ENCODE data around the gene MMP14. TPM values are rescaled to one million over a fixed set of nuclear protein-coding genes. Genes with fewer than 3 reads are reported as not detected.

The MMP14 gene
- total and polyA plus RNA-seq, 2 of the 13 experiments (the other 11 are each of a cell fraction or from before 2014, with no cell fraction given), result 5.2 to 9.8 TPM

- H3K79me2 ChIP-seq (ENCODE audit: insufficient read depth, low read length), result no peaks in the 10 kb centered on the region
- intact Hi-C loops (cut with micrococcal nuclease; ENCODE audit: unreplicated experiment), result no loop called here
- 0 out of 2 replicates have a peak, but pooled peaks have one; percentile 41 for TF ChIP-seq ZNF20 (CRISPR knock-in tag; IDR thresholded peaks at IDR 0.05)
- peak; percentile 34 for TF ChIP-seq MED8 (CRISPR knock-in tag; IDR thresholded peaks at IDR 0.05; ENCODE audit: insufficient replicate concordance)
- TF ChIP-seq ZNF546 (CRISPR knock-in tag; conservative IDR thresholded peaks at IDR 0.05), result no peak
- TF ChIP-seq GABPA (IDR thresholded peaks at IDR 0.05; ENCODE audit: low read depth, low read length), result no peak
- no peak for TF ChIP-seq GABPA (CRISPR knock-in tag; IDR thresholded peaks at IDR 0.05; ENCODE audit: low read depth)
- no peak for TF ChIP-seq ISL2 (CRISPR knock-in tag; IDR thresholded peaks at IDR 0.05)
- TF ChIP-seq ZFP90 (CRISPR knock-in tag; IDR thresholded peaks at IDR 0.05; ENCODE audit: borderline replicate concordance), result no peak
- no peak for TF ChIP-seq NFYB (CRISPR knock-in tag; IDR thresholded peaks at IDR 0.05)
- TF ChIP-seq, protein P1, sequence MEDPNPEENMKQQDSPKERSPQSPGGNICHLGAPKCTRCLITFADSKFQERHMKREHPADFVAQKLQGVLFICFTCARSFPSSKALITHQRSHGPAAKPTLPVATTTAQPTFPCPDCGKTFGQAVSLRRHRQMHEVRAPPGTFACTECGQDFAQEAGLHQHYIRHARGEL (CRISPR knock-in tag; IDR thresholded peaks at IDR 0.05), result 0 out of 2 replicates have a peak, but pooled peaks have one; percentile 27
- TF ChIP-seq CEBPG (CRISPR knock-in tag; IDR thresholded peaks at IDR 0.05), result 0 out of 2 replicates have a peak, but pooled peaks have one; percentile 20
- WGBS (ENCODE audit: low lambda C conversion rate), result 3% methylated on average over 2 of the region's 2 CpGs
- ATAC-seq, result no peak
- H3K36me3 ChIP-seq (replicated peaks in 1 of 2; ENCODE audit: control insufficient read depth in 1 of 2, insufficient read depth in 2 of 2, low read length in 2 of 2), result no peaks in the 10 kb centered on the region
- no peak for FAIRE-seq
- BruUV-seq (replicated peaks), result no TSS peak
- H3K27ac ChIP-seq (ENCODE audit: extremely low read length, insufficient read depth, low read length), result no peak overlapping the region
- H3K4me3 ChIP-seq (replicated peaks in 1 of 3; ENCODE audit: insufficient read depth in 1 of 3, low read depth in 2 of 3, low read length in 3 of 3), result no peak overlapping the region
- peaks cover 34% of the 10 kb centered on the region for H3K4me1 ChIP-seq (ENCODE audit: insufficient read depth, low read length)
- H3K27me3 ChIP-seq (ENCODE audit: control insufficient read depth in 1 of 2, insufficient read depth in 2 of 2, low read length in 2 of 2), result no peaks in the 10 kb centered on the region
- in situ Hi-C loops (cut with HindIII; ENCODE audit: extremely low pct_ligation_motif_present, low pct_unique_long_range_greater_than_20kb), result no loop called here
- H3K4me2 ChIP-seq (ENCODE audit: low read depth, low read length), result no peak overlapping the region
- H2AFZ ChIP-seq (ENCODE audit: low read length), result no peak overlapping the region
- POLR2A ChIA-PET, result no interaction called here
- no peaks in the 10 kb centered on the region for H3K9me3 ChIP-seq (ENCODE audit: low read length)
- DNase-seq (ENCODE audit: low spot score), result no peak
- CTCF ChIA-PET (ENCODE audit: low intra/inter-chr PET ratio, low total read pairs), result no interaction called here
- no peaks in the 10 kb centered on the region for H4K20me1 ChIP-seq (ENCODE audit: insufficient read depth, low read length)
- H3K9ac ChIP-seq (ENCODE audit: insufficient read depth, low read depth, low read length), result no peak overlapping the region
Measured at GRCh38 chr14:22798528-22798927, 37.9 kb upstream of the MMP14 start.

GRCh38 chr14:22800346-22800745, 36.0 kb upstream of the MMP14 start:
- no peaks in the 10 kb centered on the region for H4K20me1 ChIP-seq (ENCODE audit: insufficient read depth, low read length)
- no peak overlapping the region for H3K27ac ChIP-seq (ENCODE audit: extremely low read length, insufficient read depth, low read length)
- H3K9ac ChIP-seq (ENCODE audit: insufficient read depth, low read depth, low read length), result no peak overlapping the region
- no peak overlapping the region for H2AFZ ChIP-seq (ENCODE audit: low read length)
- no TSS peak for BruUV-seq (replicated peaks)
- H3K79me2 ChIP-seq (ENCODE audit: insufficient read depth, low read length), result no peaks in the 10 kb centered on the region
- ChIA-PET POLR2A (no interaction called here), CTCF (ENCODE audit: low intra/inter-chr PET ratio, low total read pairs) (no interaction called here)
- no peak overlapping the region for H3K4me3 ChIP-seq (replicated peaks in 1 of 3; ENCODE audit: insufficient read depth in 1 of 3, low read depth in 2 of 3, low read length in 3 of 3)
- in situ Hi-C loops (cut with HindIII; ENCODE audit: extremely low pct_ligation_motif_present, low pct_unique_long_range_greater_than_20kb) (no loop called here), intact Hi-C loops (cut with micrococcal nuclease; ENCODE audit: unreplicated experiment) (no loop called here)
- no peaks in the 10 kb centered on the region for H3K9me3 ChIP-seq (ENCODE audit: low read length)
- H3K4me1 ChIP-seq (ENCODE audit: insufficient read depth, low read length), result peaks cover 26% of the 10 kb centered on the region
- H3K36me3 ChIP-seq (replicated peaks in 1 of 2; ENCODE audit: control insufficient read depth in 1 of 2, insufficient read depth in 2 of 2, low read length in 2 of 2), result no peaks in the 10 kb centered on the region
- no peak for DNase-seq (ENCODE audit: low spot score)
- WGBS (ENCODE audit: low lambda C conversion rate), result 73% methylated on average over 10 of the region's 10 CpGs
- no peak for FAIRE-seq
- no peaks in the 10 kb centered on the region for H3K27me3 ChIP-seq (ENCODE audit: control insufficient read depth in 1 of 2, insufficient read depth in 2 of 2, low read length in 2 of 2)
- ATAC-seq, result no peak
- no peak overlapping the region for H3K4me2 ChIP-seq (ENCODE audit: low read depth, low read length)
- TF ChIP-seq BCL6 (CRISPR knock-in tag; IDR thresholded peaks at IDR 0.05), result no peak
